Endothelial cell of umbilical vein (primary cell): ENCODE results near the gene OR2G6. TPM values are rescaled to one million over a fixed set of nuclear protein-coding genes. Genes with fewer than 3 reads are reported as not detected.
A peak's percentile ranks its signal among the peaks of the same experiment; 100 is the strongest.
"Not testable (repeated sequence)": the region's sequence is repeated elsewhere in the genome, so short reads cannot be mapped to it uniquely, and the experiment has no call there.

Source experiments
- Bru-seq: library from RNA; stranded (reverse); fragments of 400-500 nt; gene quantifications from one replicate; lab custom pipeline; 2021; lab: Mats Ljungman, UMichigan
- BruChase-seq, 2 experiments: library from RNA; stranded (reverse); fragments of 400-500 nt; gene quantifications; one replicate each; lab custom pipeline; 2021; lab: Mats Ljungman, UMichigan
- BruUV-seq: library from RNA; stranded (reverse); fragments of 400-500 nt; replicated peaks from 2 replicates; lab custom pipeline; 2021; lab: Mats Ljungman, UMichigan
- CTCF ChIA-PET: fragments of 300-600, 350-600 bp; sonication (Branson Sonifier 250); formaldehyde crosslinking; loops from one replicate; lab custom pipeline; 2021; ENCODE audit warnings: antibody characterized with exemption, inconsistent platforms; lab: Charles Lee
- POLR2A ChIA-PET: fragments of 300-600, 350-600 bp; sonication (Branson Sonifier 250); formaldehyde crosslinking; loops from one replicate; lab custom pipeline; 2021; ENCODE audit warnings: antibody characterized with exemption, inconsistent platforms; lab: Charles Lee
- DNase-seq: peaks from one replicate; pipeline ENCODE4 v3.0.0-alpha.2; 2011; ENCODE audit warnings: low read depth, low spot score
- FAIRE-seq: peaks from 2 replicates; lab custom pipeline; 2011; peaks lifted over from hg19 to GRCh38; lab: Jason Lieb, UNC
- H2AFZ ChIP-seq: 2 replicates; pipeline ENCODE4 v1.6.0; 2012; ENCODE audit warnings: low read depth, low read length, control low read depth, inconsistent platforms
- H3K27ac ChIP-seq: 2 replicates; pipeline ENCODE4 v1.5.1; 2011; ENCODE audit warnings: low read depth, mild to moderate bottlenecking, control low read depth, low read length, moderate library complexity; ENCODE audit not compliant: insufficient read depth
- H3K27me3 ChIP-seq, 2 experiments: 2 replicates each; pipeline versions ENCODE4 v1.6.0 to v1.6.1; 2011; ENCODE audit warnings: low read length in 2 of 2, mixed read lengths in 1 of 2; ENCODE audit not compliant: control insufficient read depth in 2 of 2, insufficient read depth in 2 of 2
- H3K36me3 ChIP-seq, 2 experiments: 2 replicates in 1 of 2; 3 replicates in 1 of 2; pipeline ENCODE4 v1.5.1; 2011; ENCODE audit warnings: low read length in 2 of 2, mild to moderate bottlenecking in 1 of 2, moderate library complexity in 1 of 2; ENCODE audit not compliant: control insufficient read depth in 2 of 2, insufficient read depth in 2 of 2; ENCODE audit errors: extremely low read depth in 1 of 2
- H3K4me1 ChIP-seq: 3 replicates; pipeline ENCODE4 v1.5.1; 2011; ENCODE audit warnings: mild to moderate bottlenecking, low read length; ENCODE audit not compliant: control insufficient read depth, insufficient read depth; ENCODE audit errors: extremely low read depth
- H3K4me2 ChIP-seq: 2 replicates; pipeline ENCODE4 v1.6.1; 2011; ENCODE audit warnings: low read length, control low read depth, mixed read lengths; ENCODE audit not compliant: insufficient read depth
- H3K4me3 ChIP-seq, 3 experiments: fragments of 200-600 bp in 1 of 3; sonication (generic), shearing (Covaris generic) in 1 of 3; replicated peaks in 1 of 3; 2 replicates each; pipeline ENCODE4 v1.5.1; 2011 to 2016; ENCODE audit warnings: control low read depth in 3 of 3, low read length in 3 of 3, mild to moderate bottlenecking in 2 of 3, inconsistent platforms in 1 of 3, low read depth in 1 of 3, moderate library complexity in 1 of 3; ENCODE audit not compliant: insufficient read depth in 1 of 3
- H3K79me2 ChIP-seq: 2 replicates; pipeline ENCODE4 v1.6.0; 2012; ENCODE audit warnings: low read length, inconsistent platforms; ENCODE audit not compliant: control insufficient read depth, insufficient read depth
- H3K9ac ChIP-seq: replicated peaks from 2 replicates; pipeline ENCODE3; 2011; ENCODE audit warnings: low read length, control low read depth; ENCODE audit not compliant: insufficient read depth; ENCODE audit errors: extremely low read depth
- H3K9me1 ChIP-seq: replicated peaks from 3 replicates; pipeline ENCODE4 v1.6.0; 2011; ENCODE audit warnings: mild to moderate bottlenecking, low read length; ENCODE audit not compliant: control insufficient read depth, insufficient read depth; ENCODE audit errors: extremely low read depth
- H3K9me3 ChIP-seq: replicated peaks from 2 replicates; pipeline ENCODE4 v1.5.1; 2012; ENCODE audit warnings: low read length, inconsistent platforms; ENCODE audit not compliant: control insufficient read depth, insufficient read depth
- H4K20me1 ChIP-seq: replicated peaks from 2 replicates; pipeline ENCODE3; 2011; ENCODE audit warnings: mild to moderate bottlenecking, low read length; ENCODE audit not compliant: control insufficient read depth, insufficient read depth; ENCODE audit errors: extremely low read depth
- dilution Hi-C: fragments of 300-500 bp; cut with MboI; formaldehyde crosslinking; loops from one replicate; pipeline ENCODE4 v1.15.0; 2019; ENCODE audit warnings: low sequenced_read_pairs; ENCODE audit not compliant: extremely low pct_ligation_motif_present
- intact Hi-C: fragments of 100-400 bp; cut with micrococcal nuclease; formaldehyde crosslinking; loops from one replicate; pipeline ENCODE4 v1.10.0; 2022
- long read RNA-seq: library from polyadenylated mRNA; stranded (forward); transcript quantifications from one replicate; pipeline ENCODE4 v2.0.0, GENCODE V29; 2021
- polyA minus RNA-seq, 3 experiments: library from RNA; depleted of rRNA, polyadenylated mRNA; stranded (reverse); fragments of >200 nt; gene quantifications; 1 replicate in 1 of 3; 2 replicates in 2 of 3; pipeline ENCODE4 v1.2.3, GENCODE V29; 2011
- polyA plus RNA-seq, 4 experiments: library from polyadenylated mRNA; depleted of rRNA in 3 of 4; stranded (reverse) in 3 of 4; unstranded in 1 of 4; fragments of >200 nt; gene quantifications; 2 replicates each; pipeline versions ENCODE4 v1.2.1 to v1.2.3, GENCODE V29; 2011 to 2012; ENCODE audit warnings: missing spikeins in 1 of 4
- total RNA-seq: library from RNA; stranded (reverse); gene quantifications from 2 replicates; pipeline ENCODE4 v1.2.3, GENCODE V29; 2021

The OR2G6 gene
- total RNA-seq (not detected in 2 replicates), polyA plus RNA-seq (not detected in 2 replicates), polyA minus RNA-seq (0.05 TPM in 1 of 2 replicates, not detected in the other), Bru-seq, nascent RNA (not detected), BruChase-seq, experiment 1, labeled RNA remaining after a 6-hour chase (not detected), BruChase-seq, experiment 2, labeled RNA remaining after a 2-hour chase (percentile 3 among the genes with signal in this experiment)
- not detected in 2 replicates for polyA plus RNA-seq (2011; cell fraction: cytosol; rRNA removed)
- polyA plus RNA-seq (2011; cell fraction: nucleus; rRNA removed) = not detected in 2 replicates
- polyA plus RNA-seq (2012) = not detected in 2 replicates
- not detected for polyA minus RNA-seq (2011; cell fraction: cytosol; rRNA and poly(A)+ RNA removed)
- polyA minus RNA-seq (2011; cell fraction: nucleus; rRNA and poly(A)+ RNA removed) = not detected in 2 replicates
- long read RNA-seq = 0 reads

- H3K9ac ChIP-seq, H3K27ac ChIP-seq, H3K4me1 ChIP-seq, CTCF ChIA-PET, H3K79me2 ChIP-seq, dilution Hi-C loops, H3K27me3 ChIP-seq, DNase-seq, intact Hi-C loops, POLR2A ChIA-PET, H4K20me1 ChIP-seq, H3K4me3 ChIP-seq, H3K9me3 ChIP-seq, H3K36me3 ChIP-seq, H3K4me2 ChIP-seq, BruUV-seq, FAIRE-seq, H3K9me1 ChIP-seq, H2AFZ ChIP-seq: not testable (repeated sequence)
These were observed at the start of gene OR2G6 for GRCh38 chr1:248507773-248508172. Gene OR2G6 (plus strand): TSS chr1:248508073. CDS start chr1:248521647, 13,574 bp downstream.

- BruUV-seq, H3K9me1 ChIP-seq, H3K79me2 ChIP-seq, H3K4me1 ChIP-seq, FAIRE-seq, H3K9me3 ChIP-seq, H3K27me3 ChIP-seq, POLR2A ChIA-PET, H3K36me3 ChIP-seq, H4K20me1 ChIP-seq, intact Hi-C loops, H3K27ac ChIP-seq, H3K4me3 ChIP-seq, dilution Hi-C loops, DNase-seq, H2AFZ ChIP-seq, H3K9ac ChIP-seq, H3K4me2 ChIP-seq, CTCF ChIA-PET: not testable (repeated sequence)
These were observed 48.8 kb upstream of the OR2G6 start for GRCh38 chr1:248459117-248459516.
